ENCODE results near the gene GNAZ.
"Not testable (repeated sequence)": the region's sequence is repeated elsewhere in the genome, so short reads cannot be mapped to it uniquely, and the experiment has no call there.

GNAZ gene

DNA sequence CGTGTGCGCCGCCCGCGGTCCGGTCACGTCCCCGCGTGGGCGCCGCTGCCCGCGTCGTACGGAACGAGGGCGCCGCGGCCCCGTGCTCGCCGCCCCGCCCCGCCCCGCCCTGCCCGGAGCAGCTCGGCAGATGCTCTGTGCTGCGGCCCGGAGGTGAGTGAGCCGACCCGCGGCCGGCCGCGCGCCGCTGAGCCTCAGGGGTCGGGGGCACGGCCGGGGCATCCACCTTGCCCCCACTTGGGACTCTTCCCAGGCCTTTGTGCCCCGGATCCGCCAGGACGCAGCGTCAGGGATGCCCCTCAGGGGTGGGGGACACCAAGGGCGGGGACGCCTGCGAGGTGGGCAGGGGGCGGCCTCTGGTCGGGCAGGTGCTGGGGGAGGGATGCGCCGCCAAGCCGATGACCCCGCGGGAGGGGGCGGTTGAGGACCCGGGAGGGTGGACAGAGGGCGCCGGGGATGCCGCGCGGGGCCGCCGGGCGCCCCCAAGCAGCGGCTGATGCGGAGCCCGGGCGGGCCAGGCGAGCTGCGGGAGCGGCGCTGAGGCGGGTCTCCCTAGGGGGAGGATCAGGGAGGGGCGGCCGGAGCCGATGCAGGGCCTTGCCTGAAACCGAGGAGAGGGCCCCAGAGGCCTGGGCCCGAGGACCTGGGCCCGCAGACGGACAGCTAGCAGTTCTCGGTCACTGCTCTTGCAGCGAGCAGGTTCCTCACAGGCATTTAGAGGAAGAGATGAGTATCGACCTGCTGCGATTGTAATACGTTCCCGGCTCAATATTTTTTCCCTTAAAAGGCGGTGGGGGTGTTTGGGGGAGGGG, at the start of gene GNAZ:
GNAZ (plus strand) TSS at position 102 of the 812 bp plus-strand sequence. CDS start 25,177 bp downstream, outside the sequence.
- DNase-seq = peak; percentile 11

DNA sequence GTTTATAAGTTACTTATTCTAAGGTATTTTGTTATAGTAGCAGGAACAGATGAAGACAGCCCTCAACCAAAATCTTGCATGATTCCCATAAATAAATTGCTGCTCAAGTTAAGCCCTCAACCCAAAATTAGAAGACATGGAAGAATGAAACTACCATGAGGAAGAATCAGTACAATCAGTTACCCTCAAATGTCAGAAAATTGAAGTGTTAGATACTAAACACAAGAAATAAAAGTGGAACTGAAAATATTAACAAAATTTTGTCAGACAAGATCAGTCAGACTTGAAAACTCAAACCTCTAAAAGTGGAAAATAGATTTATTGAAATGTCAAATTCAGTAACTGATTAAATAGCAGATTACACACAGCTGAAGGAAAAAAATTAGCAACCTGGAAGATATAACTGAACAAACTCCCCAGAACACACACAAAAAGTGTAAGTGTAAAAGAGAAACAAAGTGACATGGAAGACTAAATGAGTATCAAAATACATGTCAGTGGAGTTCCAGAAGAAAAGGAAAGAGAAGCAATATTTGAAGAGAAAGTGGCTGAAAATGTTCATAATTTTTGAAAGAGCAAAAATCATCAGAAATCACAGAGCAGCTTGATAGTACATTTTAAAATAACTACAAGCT, 49.5 kb upstream of the GNAZ start:
- no peak for DNase-seq

DNA sequence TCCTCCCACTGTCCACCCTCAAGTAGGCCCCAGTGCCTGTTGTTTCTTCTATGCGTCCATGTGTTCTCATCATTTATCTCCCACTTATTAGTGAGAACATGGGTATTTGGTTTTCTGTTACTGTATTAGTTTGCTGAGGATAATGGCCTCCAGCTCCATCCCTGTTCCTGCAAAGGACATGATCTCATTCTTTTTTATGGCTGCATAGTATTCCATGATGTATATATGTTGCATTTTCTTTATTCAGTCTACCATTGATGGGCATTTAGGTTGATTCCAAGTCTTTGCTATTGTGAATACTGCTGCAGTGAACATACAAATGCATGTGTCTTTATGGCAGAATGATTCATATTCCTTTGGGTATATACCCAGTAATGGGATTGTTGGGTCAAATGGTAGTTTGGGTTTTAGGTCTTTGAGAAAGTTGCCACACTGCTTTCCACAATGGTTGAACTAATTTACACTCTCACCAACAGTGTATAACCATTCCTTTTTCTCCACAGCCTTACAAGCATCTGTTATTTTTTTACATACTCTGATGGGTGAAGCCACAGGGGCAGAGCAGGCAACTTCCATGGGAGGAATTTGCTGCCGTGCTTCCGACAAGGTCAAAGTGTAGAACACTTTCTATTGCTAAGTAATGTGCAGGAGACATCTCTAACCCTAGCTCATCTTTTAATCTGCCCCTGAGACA, 48.5 kb upstream of the GNAZ start:
- DNase-seq = not testable (repeated sequence)

DNA sequence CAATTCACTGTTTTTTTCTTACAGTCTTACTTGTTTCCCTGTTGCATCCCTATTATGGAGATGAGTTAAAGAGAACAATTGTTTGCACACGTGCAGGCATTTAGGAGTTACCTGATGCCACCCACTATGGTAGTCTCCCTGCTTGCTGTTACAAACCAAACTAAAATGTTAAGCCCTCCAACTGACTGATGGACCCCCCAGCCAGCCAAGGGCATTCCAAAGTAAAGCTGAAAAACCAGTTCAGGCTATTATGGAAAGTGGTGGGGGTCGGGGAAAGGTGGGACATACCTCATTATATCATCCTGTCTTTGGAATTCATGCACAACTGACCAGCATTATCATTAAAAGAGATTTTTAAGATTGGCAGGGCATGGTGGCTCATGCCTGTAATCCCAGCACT, 47.0 kb upstream of the GNAZ start:
- DNase-seq = no peak

DNA sequence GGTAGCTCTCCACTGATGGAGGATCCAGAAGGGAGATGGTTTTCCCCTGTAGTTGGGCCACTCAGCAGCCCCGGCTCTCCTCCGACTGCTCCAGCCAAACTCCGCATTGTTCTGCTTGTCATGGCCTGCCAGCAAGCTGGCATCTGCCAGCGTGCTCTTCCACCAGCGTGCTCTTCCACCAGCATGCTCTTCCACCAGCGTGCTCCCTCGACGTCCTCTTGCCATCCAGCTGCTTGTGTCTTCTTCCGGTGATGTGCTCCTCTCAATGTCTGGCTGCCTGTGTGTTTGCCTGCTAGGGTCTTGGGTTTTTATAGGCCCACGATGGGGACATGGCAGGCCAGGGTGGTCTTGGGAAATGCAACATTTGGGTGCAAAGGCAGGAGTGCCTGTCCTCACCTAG, 43.5 kb upstream of the GNAZ start:
- DNase-seq = no peak

DNA sequence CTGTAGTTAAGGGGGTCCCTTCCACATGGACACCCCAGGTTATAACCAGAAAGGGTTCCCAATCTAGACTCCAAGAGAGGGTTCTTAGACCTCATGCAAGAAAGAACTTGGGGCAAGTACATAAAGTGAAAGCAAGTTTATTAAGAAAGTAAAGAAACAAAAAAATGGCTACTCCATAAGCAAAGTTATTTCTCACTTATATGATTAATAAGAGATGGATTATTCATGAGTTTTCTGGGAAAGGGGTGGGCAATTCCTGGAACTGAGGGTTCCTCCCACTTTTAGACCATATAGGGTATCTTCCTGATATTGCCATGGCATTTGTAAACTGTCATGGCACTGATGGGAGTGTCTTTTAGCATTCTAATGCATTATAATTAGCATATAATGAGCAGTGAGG, 42.5 kb upstream of the GNAZ start:
- not testable (repeated sequence) for DNase-seq

DNA sequence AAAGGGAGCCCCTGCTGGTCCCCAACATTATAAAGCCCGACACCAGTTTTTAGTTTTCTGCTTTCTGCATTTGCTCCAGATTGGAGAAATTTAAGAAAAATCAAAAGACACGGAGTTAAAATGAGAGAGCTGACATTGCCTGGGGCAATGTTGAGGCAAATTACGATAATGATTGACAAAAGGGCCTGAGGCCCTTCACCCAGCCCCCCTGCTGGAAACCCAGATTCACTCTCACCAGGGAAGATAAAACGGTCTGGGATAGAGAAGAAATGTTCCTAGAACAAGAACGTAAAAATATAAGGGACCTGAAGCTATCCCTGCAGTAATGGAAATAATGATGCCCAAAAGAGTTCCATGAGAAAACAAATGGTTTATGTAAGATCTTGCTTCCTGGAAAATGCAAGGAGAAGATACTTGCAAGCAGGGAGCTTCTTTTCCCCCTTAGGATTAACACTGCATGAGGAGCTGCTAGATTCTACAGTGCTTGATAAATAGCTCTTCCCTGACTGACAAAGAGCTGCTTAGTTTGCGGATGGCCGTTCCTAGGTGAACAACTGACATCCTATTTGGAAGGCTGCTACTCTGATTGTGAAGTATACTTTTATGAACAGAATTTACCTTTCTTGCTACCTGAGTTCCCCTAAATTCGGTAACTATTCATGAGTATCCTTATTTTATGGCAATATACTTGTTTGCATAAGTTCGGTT, 40.6 kb upstream of the GNAZ start:
- DNase-seq = no peak

DNA sequence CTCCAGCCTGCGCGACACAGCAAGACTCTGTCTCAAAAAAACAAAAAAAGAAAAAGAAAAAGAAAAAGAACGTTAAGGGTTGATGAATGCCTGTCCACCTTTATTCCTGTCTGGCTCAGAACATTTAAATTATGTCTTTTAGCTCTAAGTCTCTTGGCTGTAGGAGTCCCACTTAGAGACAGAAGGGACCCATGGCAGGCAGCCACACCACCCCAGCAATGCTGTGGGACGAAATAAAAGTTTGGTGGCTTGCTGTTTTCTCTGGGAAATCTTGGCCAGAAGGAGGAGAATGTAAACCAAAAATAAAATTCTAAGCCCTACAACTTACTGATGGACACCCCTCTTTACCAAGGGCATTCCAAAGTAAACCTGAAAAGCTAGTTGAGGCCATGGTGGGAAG, 38.9 kb upstream of the GNAZ start:
- no peak for DNase-seq

DNA sequence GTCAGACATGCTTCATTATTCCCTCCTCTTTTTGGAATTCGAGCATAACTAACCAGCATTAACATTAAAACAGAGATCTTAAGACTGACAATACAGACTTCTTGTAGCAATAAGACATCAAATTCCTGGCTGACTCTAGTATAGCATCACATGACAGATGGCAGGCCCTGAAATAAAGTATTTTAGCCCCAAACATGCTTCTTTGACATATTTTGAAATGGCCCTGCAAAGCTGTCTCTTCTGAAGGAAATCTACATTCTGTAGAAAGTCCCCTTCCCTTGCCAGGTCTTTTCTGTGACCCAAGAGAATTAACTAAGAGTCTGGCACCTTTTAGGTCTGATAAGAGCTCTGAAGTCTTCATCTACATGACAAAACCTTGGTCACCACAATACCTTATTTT, 38.5 kb upstream of the GNAZ start:
- no peak for DNase-seq

DNA sequence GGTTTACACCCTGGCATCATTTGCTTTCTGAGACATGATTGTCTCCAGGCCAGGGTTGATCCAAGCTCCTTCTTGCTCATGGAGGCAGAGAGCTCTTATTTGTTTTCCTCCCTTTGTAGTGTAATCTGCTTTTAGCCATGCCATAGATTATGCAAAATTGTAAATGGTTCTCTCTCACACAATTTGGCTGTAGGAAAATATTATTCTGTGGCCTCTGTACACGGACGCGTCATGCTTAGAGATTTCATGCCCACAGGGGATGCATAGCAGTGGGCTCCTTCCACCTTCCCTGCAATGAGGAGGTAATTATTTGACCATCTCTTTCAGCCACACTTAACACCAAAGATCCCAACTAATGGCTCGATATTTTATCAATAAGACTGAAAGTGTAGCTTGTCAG, 37.7 kb upstream of the GNAZ start:
- no peak for DNase-seq

DNA sequence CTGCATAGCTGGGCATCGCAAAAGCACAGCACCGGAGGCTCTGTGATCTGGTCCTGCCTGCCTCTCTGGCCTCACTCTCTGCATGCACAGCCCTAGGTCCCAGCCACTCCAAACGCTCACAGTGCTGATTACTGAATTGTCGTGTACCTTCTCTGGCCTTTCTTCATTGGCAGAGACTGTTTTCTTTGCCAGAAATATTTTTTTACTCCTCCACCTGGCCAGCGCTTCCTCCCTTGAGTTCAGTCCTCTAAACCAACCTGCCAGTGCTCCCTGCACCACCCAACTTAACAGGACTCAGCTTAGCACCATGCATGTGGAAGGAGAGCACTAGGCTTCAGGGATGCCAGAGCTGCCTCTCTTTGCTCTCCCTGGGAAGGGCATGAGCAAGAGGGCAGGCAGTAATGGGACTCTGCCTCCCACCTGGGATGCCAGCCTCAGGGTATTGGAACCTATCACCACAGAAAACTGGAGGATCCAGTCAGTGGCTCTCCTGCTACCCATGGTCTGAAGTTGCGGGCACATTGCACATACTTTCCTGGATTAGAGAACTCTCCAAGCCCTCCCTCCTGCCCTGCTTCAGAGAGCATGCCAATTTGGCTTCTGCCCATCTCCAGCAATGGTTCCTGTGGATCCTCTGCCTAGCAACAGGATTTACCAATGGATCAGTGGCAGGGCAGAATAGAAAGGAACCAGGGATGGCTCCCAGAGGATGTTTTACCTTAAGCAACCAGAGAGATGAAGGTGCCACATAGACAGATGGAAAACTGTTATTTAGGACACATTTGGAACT, 37.0 kb upstream of the GNAZ start:
- DNase-seq = no peak

DNA sequence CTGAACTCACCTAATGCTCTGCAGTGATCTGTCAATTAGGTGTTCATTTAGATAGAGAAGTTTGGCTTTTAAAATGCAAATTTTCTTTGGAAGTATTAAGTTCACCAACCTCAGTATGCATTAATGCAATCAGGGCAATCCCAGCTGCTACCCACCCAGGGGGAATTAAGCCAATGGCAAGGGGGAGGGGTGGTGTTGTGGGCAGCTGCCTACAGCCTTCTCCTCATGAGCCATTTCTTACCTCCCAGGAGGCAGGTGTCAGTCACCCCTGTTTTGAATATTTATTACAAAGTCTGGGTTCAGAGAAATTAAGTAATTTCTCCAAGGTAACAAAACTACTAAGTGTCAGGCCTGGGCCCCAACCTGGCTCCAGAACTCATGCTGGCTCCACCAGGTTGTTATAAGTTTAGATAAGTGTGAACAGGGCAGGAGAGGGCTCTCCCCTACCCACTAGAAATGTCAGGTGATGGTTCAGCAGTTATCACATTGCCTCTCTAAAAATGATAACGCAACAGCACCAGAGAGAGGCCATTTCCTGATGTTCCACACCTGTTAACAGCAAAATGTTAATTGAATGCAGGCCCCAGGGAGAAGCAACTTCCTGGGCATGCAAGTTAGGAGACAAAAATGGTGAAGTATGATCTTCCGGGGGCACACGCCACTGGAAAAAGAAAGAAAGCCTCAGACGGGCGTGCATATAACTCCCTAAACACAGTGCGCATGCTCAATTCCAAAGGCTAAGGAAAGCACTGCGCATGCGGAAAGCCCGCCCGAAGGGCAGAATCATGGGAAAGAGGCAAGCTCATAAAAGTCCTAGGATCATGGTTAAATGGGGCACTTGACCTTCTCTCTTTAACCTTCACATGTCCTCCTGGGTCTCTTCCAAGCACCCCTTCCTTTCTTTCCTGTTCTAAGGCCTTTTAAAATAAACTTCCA, 35.4 kb upstream of the GNAZ start:
- no peak for DNase-seq

DNA sequence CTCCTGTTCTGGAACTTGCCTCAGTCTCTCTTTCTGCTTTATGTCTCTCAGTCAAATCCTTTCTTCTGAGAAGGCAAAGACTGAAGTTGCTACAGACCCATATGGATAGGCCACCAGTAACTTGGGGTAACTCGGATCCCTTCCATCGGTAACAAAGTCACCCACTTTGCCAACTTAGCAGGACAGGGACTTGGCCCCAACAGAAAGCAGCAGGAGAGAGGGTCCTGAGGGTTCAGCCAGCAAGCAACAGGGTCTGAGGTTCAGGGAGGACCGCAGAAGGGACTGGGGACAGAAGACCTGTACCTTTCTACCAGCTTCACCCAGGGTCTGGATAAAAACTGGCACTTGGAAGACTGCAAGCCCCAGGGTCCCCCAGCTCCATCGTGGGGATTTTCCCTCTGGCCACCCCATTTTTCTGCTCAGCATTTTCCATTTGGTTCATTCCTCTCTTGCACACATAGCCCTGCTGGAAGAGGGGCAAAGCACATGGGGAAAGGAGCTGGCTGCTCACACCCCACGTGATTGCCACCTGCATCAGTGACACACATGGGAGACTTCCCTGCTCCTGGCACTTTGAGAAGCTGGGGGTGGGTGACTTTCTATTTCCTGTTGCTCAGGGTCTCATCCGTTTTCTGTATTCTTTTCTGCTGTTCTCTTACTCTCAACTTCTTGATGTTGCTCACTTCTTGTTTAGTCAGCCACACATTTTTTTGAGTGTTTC, 34.6 kb upstream of the GNAZ start:
- DNase-seq = no peak

DNA sequence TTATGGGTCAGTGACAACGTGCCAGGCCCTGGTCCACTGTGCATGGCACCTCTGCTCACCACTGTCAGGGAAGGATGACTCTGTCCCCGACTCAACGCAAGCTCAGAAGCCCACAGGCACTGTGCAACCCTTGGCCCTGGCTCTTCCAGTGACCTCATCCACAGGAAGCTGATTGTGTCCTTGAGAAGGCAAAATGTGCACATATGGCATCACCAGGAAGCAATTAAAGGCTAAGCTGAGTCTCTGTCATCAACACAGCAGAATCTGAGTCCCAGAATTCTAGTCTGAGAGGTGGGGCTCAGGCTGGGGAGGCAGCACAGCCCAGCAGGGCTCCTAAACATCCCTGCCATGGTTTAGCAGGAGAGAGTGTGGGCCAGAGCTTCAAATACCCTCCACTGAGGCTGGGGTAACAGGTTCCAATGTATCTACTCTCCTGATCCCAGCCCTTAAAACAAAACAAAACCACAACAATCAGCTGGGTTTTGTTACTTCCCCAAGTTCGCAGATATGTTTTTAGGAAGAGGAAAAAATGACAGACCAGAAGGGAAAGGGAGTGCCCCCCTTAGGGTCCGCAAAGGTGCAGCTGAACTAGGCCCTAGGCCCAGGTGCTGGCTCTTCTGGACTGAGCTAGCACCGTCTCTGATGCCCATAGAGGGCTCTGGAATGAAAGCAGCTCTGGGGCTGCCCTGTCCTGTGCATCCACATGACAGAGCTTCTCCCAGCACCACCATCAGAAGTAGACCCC, 33.5 kb upstream of the GNAZ start:
- DNase-seq = no peak

DNA sequence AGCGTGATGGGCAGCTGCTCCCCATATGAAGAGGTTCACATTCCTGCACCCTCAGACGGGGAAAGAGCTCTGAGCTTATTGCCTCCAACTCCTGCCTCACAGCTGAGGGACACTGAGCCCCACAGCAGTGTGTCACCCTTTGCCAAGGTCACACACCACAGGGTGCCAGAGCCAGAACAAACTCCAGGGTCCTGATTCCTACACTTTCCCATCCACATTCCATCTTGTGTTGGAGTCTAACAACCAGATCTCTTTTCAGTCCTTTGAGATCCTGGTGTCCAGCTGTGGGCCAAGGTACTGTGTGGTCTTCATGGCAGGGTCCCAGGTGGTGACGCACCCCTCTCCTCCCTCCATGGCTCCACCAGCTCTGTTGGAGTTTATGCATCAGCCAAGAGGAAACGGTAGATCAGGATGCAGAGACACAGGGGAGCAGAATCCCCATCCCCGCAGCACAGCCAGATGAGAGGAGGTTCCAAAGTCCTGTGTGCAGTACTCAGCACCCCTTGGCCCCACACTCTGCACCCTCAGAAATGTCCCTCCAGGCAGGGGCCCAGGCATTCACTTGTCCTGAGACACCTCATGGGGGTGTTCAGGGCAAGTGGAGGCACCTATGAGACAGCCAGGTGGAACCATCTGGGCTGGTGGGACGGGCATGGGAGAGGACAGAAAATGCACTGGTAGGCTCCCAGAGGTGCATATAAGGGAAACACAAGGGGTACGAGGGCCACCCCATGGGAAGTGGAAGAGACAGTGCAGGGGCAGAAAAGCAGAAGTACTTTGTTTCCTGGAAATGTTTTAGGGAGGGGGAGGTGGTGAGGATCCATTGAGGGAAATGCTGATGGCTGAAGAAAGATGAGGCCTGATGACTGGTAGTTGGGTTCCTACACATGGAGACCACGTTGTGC, 32.6 kb upstream of the GNAZ start:
- DNase-seq = no peak

DNA sequence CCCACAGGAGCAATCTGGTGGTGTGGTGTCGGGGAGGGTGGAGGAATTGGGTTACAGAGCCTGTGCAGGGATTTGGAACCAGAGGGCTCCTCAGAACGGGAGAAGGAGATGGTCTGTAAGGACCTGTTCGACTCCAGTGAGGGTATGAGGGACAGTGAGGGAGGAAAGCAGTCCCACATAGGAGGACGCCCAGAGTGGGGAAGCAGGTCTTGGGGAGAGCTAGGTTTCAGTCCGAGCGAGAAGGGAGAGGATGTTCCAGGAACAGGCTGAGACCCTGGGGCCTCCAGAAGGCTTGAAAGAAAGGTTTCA, 32.0 kb upstream of the GNAZ start:
- no peak for DNase-seq

DNA sequence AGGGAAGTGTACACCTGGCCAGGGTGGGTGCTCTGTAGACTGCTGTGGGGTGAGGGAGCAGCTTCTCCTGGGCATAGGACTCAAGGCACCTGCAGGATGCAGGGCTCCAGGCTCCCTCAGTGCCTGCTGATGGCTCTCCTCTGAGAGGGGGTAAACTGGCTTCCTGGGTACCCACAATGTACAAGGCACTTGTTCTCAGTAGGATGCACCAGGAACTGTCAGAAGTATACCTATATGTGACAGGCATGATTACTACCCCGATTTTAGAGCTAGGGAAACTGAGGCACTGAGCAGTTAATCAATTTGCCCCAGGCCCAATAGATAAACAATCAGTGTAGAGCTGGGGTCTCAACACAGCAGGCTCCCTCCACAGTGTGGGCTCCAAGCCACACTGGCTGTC, 31.4 kb upstream of the GNAZ start:
- no peak for DNase-seq

DNA sequence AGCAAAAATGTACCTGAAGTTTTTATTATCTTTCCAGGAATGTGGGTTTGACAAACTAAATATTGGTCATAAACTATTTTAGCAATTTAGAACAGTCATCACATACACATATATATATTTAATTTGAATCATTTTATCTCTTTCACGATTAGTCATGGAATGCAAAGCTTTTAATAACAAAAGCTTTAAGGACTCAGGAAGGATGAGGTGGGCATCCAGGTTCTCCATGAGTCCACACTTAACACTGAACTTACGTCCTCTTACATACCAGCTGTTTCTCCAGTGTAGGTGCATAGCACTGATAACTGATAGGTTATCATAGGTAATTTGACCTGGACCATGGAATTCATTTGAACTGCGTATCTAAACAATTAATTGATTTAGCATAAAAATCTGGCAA, 28.1 kb upstream of the GNAZ start:
- no peak for DNase-seq

DNA sequence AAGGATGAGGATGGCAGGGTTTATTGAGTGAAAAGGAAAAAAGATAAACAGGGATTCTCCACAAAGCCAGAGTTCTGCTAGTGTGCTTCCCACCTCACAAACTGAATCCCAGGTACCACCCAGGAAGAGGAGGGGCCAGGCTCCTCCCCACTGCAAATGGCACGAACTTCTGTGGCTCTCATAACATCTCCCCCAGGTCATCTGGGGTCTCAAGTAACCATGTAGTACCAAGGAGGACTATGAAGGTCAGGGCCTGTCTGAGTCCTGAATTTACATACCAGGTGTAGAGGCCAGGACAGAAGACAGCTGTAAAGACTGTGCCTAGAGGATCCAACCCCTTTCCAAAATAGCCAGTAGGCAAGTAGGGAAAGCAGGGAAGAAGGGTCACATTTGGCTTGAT, 25.7 kb upstream of the GNAZ start:
- DNase-seq = no peak
